HUDEP-2 (cell line): ENCODE results near the gene ARHGEF1.
"Not testable (repeated sequence)": the region's sequence is repeated elsewhere in the genome, so short reads cannot be mapped to it uniquely, and the experiment has no call there.

Experiments
- DNase-seq, 76 experiments: peaks; one replicate each; lab custom pipeline; 2025; ENCODE audit not compliant: unreplicated experiment in 76 of 76; lab: John Stamatoyannopoulos, UW

The ARHGEF1 gene

DNA sequence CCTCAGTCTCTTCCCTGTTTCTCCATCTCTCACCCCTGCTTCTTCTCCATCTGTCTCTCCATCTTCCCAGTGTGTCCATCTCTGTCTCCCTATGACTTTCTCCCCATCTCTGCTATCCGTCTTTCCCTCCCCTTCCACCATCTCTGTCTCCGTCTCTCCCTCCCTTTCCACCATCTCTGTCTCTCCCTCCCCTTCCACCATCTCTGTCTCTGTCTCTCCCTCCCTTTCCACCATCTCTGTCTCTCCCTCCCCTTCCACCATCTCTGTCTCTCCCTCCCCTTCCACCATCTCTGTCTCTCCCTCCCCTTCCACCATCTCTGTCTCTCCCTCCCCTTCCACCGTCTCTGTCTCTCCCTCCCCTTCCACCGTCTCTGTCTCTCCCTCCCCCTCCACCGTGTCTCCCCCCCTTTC lies 31.4 kb downstream of the ARHGEF1 start:
- DNase-seq: not testable (repeated sequence)

GRCh38 chr19:41915021-41915775 lies 32.2 kb downstream of the ARHGEF1 start:
- DNase-seq: no peak

- no peak for DNase-seq
Observed at GRCh38 chr19:41915776-41916414, 32.9 kb downstream of the ARHGEF1 start.

DNA sequence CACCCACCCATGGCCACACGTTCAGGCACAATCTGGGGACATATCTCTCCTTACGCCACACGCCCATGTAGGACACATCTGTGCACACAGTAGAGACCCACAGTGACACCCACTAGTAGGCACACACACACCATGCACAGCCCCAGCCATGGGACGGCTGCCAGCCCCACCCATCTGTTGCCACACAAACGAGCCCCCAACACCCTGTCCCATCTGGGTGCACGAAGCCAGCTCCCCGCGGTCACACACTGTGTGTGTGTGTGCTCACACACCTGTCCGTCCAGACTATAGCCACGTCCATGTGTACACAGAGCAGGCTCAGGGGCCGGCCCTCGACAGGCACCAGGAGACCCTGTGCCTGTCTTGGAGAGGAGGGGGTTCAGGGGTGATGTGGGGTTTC lies 34.7 kb downstream of the ARHGEF1 start:
- DNase-seq: no peak

DNA sequence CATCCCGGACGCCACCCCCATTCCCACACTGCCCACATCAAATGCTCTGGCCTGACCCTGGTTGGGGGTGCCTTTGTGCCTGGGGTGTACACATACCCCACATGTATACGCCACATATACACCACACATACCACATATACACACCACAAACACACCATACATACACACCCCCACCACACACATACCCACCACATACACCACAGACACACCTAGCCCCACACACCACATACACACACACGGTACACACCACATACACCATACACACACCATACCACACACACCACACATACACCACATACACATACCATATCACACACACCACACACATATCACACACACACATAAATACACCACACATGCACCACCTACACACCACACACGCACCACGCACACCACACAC lies 35.1 kb downstream of the ARHGEF1 start:
- no peak for DNase-seq

- DNase-seq: no peak
Observed at GRCh38 chr19:41918653-41919244, 35.8 kb downstream of the ARHGEF1 start.

DNA sequence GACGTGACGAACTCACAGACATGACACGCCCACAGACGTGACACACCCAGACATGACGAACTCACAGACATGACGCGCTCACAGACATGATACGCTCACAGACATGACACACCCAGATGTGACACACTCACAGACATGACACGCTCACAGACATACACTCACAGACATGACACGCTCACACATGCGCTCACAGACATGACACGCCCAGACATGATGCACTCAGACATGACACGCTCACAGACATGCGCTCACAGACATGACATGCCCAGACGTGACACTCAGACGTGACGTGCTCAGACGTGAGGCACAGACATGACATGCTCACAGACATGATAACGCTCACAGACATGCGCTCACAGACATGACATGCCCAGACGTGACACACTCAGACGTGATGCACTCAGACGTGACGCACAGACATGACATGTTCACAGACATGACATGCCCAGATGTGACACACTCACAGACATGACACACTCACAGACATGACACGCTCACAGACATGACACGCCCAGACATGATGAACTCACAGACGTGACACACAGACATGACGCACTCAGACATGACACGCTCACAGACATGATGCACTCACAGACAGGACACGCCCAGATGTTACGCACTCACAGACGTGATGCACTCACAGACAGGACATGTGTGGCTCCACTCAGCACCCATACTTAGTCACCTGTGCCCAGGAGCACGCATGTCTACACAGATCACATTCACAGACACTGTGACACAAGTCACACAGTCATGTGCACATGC lies 37.1 kb downstream of the ARHGEF1 start:
- DNase-seq: no peak

GRCh38 chr19:41920882-41921576 lies 38.0 kb downstream of the ARHGEF1 start:
- DNase-seq: no peak

- DNase-seq: no peak
Observed at GRCh38 chr19:41921577-41922576, 38.9 kb downstream of the ARHGEF1 start.

- DNase-seq: no peak
Observed at GRCh38 chr19:41922585-41922984, 39.6 kb downstream of the ARHGEF1 start.

- DNase-seq: no peak
Observed at GRCh38 chr19:41923045-41923788, 40.2 kb downstream of the ARHGEF1 start.

DNA sequence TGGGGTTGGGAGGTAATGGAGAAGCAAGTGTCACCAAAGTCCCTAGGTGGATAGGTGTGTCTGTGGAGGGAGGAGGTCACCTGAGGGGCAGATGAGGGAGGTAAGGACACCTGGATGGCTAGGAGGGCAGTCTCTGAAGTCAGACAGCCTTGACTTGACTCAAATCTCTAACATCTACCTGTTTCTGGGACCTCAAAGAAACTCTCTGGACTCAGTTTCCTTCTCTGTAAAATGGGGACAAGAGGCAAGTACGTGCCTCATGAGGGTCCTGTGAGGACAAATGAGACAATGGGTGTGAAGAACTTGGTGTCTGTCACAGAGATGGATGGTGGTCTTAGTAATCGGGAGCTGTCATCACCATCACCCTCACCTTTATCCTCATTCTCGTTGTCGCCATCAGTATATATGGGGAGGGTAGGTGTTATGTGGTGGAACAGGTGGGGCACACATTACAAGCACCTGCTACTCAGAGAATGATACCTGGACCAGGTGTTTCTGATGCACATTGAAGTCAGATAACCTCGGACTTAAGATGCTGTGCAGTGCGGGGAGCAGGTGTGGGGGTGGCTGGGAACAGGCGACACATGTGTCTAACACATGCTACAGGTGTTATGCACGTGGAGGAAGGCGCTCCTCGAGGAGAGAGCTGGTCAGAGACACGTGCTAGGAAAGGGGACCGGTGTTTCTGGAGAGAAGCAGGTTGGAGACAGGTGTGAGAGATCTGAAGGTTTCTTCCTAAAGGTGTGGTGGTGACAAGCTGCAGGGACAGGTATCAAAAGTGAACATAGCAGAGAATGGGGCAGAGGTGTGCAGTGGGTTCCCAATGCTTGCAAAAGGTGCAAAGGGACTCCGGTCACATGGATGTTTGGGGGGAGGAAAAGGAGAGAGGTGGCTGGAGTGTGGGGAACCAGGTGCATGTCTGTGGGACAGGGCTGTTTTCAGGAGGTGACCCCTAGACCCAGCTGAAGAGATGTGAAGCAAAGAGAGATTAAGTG lies 41.5 kb downstream of the ARHGEF1 start:
- no peak for DNase-seq

GRCh38 chr19:41925208-41926003 lies 42.4 kb downstream of the ARHGEF1 start:
- no peak for DNase-seq

DNA sequence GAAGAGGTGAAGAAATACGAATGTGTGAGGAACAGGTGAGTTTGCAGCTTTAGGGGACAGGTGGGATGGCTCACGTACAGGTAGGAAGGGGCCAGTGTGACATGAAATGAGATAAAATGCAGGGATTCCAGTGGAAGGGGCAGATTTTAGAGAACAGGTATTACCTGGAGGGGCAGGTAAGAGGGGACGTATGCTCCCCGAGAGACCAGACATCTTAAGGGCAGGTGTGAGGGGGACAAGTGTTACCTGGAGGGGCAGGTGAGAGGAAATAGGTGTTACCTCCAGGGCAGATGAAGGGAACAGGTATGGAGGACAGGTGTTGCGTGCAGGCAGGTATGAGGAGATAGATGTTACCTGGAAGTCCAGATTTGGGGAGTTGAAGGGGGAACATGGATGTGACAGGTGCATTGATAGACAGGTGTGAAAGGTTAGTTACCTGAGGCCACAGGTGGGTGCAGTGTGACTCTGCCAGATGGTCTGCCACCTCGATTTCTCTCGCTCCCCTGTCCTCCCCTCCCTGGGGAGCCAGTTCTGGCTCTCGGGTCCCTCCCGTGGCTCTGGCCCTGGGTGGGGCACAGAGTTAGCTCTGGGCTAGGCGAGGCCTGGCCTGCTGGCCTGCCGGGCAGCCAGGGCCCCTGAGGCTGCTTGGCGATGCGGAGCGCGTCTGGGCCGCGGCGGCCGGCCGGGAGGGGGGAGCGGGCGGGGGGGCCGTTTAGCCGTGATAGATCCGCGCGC lies 43.2 kb downstream of the ARHGEF1 start:
- DNase-seq: no peak

DNA sequence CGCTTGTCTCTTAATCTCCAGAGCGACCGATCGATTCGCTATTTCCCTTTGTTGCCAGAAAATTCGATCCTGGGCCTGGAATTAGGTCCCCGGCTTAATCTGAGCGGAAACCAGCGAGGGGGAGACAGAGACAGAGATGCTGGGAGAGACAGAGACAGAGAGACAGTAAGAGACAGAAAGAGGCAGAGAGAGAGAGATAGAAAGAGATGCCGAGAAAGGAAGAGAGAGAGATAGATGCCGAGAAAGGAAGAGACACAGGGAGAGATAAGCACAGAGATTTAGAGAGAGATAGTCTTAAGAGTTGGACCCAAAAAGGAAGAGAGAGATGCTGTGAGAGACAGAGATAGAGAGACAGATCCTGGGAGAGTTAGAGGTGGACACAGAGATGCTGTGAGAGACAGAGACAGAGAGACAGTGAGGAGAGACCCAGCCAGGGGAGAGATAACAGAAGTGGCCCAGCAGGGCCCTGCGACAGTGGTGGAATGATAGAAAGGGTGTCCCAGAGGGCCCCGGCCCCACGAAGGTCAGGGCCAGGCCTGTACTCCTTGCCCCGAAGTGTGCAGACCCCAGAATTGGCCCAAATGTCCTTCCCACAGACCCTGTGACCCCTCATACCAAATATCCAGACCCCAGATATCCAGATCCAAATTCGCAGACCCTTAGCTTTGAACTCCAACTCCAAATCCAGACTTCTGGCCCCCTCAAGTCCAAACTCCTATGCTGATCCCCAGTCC lies 43.9 kb downstream of the ARHGEF1 start:
- no peak for DNase-seq
